ENCODE data around the gene ZBTB11. TPM values are rescaled to one million over a fixed set of nuclear protein-coding genes. Genes with fewer than 3 reads are reported as not detected.
A peak's percentile ranks its signal among the peaks of the same experiment; 100 is the strongest.
"Not testable (repeated sequence)": the region's sequence is repeated elsewhere in the genome, so short reads cannot be mapped to it uniquely, and the experiment has no call there.

The ZBTB11 gene
- total RNA-seq, 1 experiment from 2014 or later: 19.2 TPM

- DNase-seq (ENCODE audit: low read depth): peak; percentile 42
Measured at GRCh38 chr3:101690972-101691371, 14.0 kb upstream of the ZBTB11 start.

DNA sequence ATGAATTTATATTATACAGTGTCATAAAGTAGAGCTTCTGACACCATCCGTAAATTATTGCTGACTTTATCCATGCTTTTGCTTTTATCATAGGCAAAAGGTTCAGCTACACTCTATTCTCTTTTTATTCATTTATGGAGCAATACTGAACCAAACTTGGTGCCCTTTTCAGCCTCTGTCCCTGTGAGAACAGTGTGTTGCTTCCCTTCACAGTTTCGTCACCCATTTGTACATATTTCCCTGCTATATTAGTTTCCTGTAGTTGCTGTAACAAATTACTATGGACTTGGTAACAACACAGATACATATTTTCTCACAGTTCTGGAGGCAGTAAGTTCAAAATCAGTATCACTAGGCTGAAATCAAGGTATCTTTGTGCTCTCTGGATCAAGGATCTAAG lies 12.4 kb upstream of the ZBTB11 start:
- DNase-seq (ENCODE audit: low read depth): no peak

GRCh38 chr3:101687142-101687931 lies 10.4 kb upstream of the ZBTB11 start:
- DNase-seq (ENCODE audit: low read depth): no peak

DNA sequence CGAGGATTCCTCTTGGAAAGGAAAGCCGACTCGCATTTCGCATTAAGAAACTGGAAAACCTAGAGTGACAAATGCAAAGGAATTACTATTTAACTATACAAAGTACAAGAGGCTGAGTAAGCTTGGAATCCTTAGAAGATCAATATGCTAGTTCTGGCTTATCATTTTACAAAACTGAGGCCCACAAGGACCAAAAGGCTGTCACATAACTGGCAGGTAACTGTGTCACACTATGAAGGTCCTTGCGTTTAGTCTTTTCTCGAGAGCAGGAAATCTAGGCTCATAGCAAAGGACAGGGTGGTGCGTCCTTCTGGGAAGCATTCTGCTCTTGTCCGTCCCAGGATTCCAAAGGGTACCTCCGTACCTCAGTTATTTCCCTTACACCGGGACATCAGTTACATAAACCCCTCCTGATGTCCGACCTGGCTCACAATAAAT lies 9.0 kb upstream of the ZBTB11 start:
- no peak for DNase-seq (ENCODE audit: low read depth)

- no peak for DNase-seq (ENCODE audit: low read depth)
Measured at GRCh38 chr3:101685050-101685400, 8.1 kb upstream of the ZBTB11 start.

DNA sequence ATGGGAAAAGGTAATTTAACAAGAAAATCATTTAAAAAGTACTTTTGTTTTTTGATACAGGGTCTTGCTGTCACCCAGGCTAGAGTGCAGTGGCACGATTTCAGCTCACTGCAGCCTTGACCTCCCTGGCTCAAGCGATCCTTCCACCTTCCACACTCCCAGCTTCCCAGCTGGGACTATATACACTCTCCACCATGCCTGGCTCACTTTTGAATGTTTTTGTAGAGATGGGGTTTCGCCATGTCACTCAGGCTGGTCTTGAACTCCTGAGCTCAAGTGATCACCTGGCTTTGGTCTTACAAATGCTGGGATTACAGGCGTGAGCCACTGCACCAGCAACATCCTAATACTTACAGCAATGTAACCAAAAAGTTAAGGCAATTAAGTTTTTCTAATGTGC lies 3.5 kb upstream of the ZBTB11 start:
- no peak for DNase-seq (ENCODE audit: low read depth)

GRCh38 chr3:101678837-101679236 lies 1.9 kb upstream of the ZBTB11 start:
- not testable (repeated sequence) for DNase-seq (ENCODE audit: low read depth)

DNA sequence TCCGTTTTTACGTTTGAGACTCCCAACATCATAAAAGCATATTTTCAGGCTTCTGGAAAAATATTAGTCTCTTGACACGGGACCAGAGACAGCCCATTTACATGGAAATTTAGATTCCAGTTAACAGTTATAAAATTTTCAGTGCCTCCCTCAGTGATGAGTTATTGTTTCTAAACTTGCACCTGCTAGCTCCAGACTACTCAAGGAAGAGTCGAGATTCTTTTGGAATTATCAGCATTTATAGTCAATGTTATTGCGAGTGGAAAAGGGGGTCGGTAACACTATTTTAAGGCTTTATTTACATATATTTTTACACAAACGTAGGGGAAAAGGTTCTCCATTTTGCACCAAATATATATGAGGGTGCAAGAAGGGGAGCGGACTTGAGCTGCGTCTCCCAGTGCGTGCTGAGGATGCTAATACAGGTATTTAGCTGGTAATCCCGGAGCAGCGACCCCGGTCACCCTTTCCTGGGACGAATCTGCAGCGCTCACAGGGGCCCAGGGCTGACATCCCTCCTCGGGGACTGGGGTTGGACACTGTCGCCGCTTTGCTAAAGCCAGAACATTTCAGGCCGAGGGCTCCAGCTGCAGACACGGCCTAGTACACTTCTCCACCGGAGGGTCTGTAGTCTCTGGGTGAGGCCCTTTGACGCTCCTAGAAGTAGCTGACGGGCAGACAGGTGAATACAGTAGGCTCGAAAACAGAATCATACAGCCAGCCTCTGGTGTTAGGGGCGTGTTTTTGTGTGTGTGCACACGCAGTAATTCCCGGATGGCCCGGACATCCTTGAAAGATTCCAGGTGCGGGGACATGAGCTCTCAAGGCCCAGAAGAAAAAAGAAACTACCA lies 729 bp upstream of the ZBTB11 start:
- no peak for DNase-seq (ENCODE audit: low read depth)

GRCh38 chr3:101676216-101676764 lies 642 bp downstream of the ZBTB11 start:
- DNase-seq (ENCODE audit: low read depth): peak; percentile 94

- DNase-seq (ENCODE audit: low read depth): no peak
Measured at GRCh38 chr3:101675709-101676215, 1.2 kb downstream of the ZBTB11 start.

GRCh38 chr3:101674518-101674917 lies 2.4 kb downstream of the ZBTB11 start:
- DNase-seq (ENCODE audit: low read depth): no peak

DNA sequence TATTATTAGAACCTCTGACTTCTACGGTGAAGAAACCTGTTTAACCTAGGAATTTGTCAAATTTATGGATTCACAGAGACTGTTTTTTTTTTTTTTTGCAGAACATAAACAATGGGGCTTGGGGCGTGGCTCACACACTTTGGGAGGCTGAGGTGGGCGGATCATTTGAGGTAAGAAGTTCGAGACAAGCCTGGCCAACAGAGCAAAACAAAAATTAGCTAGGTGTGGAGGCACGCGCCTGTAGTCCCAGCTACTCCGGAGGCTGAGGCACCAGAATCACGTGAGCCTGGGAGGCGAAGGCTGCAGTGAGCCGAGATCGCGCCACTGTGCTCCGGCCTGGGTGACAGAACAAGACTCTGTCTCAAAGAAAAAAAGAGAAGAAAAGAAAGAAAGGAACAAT lies 3.0 kb downstream of the ZBTB11 start:
- DNase-seq (ENCODE audit: low read depth): no peak

- DNase-seq (ENCODE audit: low read depth): no peak
Measured at GRCh38 chr3:101671014-101671413, 5.9 kb downstream of the ZBTB11 start.

GRCh38 chr3:101667844-101668243 lies 9.1 kb downstream of the ZBTB11 start:
- DNase-seq (ENCODE audit: low read depth): no peak

DNA sequence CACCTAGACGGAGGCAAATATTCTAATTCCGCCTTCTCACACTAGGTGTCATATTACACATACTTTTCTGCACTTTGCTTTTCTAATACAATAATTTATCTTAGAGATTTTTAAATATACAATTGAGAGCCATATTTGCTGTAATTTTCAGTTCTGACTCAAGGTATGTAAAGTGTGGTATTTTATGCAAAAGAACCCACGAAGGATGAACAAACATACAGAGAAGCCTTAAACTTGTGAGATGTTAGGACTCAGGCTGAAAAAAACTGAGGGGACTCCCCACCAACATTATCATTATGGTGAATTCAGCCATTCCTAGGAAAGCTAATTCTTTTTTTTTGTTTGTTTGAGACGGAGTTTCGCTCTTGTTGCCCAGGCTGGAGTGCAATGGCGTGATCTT lies 9.6 kb downstream of the ZBTB11 start:
- no peak for DNase-seq (ENCODE audit: low read depth)

DNA sequence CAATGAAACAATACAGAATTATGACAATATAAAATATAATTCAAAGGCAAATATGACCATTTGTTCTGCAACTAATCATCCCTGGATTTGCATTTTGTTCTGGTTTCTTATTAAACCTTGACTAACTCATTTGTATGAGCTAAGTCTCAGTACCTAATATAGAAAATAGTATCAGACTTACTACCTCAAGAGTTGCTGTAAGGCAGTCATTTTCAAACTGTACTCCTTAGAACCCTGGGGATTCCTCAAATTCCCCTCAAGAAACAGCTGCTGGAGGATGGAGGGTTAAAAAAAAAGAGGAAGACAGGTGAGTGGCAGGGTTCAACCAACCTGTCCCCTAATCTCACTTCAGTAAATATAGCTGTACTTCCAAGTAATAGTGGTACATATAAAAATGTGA lies 11.1 kb downstream of the ZBTB11 start:
- no peak for DNase-seq (ENCODE audit: low read depth)

GRCh38 chr3:101665357-101665756 lies 11.6 kb downstream of the ZBTB11 start:
- no peak for DNase-seq (ENCODE audit: low read depth)

DNA sequence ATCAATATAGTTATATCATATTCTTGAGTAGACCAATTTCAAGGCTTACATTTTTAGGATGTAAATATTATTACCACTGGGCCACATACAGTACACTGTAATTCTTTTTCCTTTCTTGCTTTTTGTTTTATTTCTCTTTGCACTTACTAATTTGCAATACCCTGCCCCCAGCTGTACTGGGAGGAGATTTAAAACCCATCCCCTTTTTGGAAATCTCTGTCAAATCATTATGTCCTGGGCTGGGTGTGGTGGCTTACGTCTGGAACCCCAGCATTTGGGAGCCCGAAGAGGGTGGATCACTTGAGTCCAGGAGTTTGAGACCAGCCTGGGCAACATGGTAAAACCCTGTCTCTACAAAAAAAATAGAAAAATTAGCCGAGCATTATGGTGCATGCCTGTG lies 16.2 kb downstream of the ZBTB11 start:
- no peak for DNase-seq (ENCODE audit: low read depth)

DNA sequence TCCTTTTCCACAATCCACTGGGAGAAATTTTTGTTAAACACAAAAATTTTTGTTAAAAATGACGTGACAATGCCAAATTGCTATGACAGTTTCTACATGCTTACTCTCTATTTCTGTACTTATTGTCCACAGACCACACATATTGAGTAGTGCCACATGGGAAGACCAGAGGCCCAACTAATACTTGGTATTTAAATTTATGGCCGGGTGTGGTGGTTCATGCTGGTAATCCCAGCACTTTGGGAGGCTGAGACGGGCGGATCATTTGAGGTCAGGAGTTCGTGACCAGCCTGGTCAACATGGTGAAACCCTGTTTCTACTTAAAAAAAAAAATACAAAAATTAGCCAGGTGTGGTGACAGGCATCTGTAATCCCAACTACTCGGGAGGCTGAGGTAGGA lies 20.3 kb downstream of the ZBTB11 start:
- no peak for DNase-seq (ENCODE audit: low read depth)

- peak; percentile 62 for DNase-seq (ENCODE audit: low read depth)
Measured at GRCh38 chr3:101646726-101647125, 30.2 kb downstream of the ZBTB11 start.

GRCh38 chr3:101643861-101644613 lies 32.9 kb downstream of the ZBTB11 start:
- DNase-seq (ENCODE audit: low read depth): peak; percentile 90
